Measurements from ENCODE around the gene ETNK2.

DNA sequence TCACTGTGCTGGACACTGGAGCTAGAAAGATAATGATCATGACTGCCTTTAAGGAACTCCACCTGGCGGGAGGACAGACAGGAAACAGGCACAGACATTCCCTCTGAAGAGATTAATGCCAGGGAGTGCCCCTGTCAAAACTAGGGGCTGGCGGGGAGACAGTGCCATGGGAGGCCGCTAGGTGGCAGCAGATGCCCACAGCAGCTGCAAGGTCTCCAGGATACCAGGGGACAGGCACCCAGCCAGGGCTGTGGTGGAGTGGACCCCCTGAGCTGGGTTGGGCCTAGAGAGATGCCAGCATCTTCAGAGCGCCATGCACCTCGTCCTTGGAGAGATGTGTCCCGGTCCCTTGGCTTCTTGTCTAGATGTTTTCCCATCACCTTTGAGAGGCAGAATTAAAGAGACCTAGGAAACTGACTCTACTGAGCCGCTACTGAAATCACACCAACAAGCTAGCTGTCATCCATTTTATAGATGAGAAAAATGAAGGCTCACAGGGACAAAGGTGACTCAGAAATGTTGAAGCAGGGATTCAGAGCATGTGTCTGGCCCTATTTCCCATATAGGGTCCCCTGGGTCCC lies 10.7 kb upstream of the ETNK2 start:
- TF ChIP-seq, protein P1, sequence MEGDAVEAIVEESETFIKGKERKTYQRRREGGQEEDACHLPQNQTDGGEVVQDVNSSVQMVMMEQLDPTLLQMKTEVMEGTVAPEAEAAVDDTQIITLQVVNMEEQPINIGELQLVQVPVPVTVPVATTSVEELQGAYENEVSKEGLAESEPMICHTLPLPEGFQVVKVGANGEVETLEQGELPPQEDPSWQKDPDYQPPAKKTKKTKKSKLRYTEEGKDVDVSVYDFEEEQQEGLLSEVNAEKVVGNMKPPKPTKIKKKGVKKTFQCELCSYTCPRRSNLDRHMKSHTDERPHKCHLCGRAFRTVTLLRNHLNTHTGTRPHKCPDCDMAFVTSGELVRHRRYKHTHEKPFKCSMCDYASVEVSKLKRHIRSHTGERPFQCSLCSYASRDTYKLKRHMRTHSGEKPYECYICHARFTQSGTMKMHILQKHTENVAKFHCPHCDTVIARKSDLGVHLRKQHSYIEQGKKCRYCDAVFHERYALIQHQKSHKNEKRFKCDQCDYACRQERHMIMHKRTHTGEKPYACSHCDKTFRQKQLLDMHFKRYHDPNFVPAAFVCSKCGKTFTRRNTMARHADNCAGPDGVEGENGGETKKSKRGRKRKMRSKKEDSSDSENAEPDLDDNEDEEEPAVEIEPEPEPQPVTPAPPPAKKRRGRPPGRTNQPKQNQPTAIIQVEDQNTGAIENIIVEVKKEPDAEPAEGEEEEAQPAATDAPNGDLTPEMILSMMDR (IDR thresholded peaks at IDR 0.05), result peak; percentile 84 to 99 (median 98)
- TF ChIP-seq POLR2A (IDR thresholded peaks at IDR 0.05), result no peak

Data from Peyer's patch (tissue), 4 donors.